ENCODE results near the gene BPNT1. TPM values are rescaled to one million over a fixed set of nuclear protein-coding genes. Genes with fewer than 3 reads are reported as not detected.

Gene BPNT1
- total and polyA plus RNA-seq, 2 of the 8 experiments (the other 6 are each of a cell fraction or from before 2014, with no cell fraction given), result 13.2 to 16.3 TPM

DNA sequence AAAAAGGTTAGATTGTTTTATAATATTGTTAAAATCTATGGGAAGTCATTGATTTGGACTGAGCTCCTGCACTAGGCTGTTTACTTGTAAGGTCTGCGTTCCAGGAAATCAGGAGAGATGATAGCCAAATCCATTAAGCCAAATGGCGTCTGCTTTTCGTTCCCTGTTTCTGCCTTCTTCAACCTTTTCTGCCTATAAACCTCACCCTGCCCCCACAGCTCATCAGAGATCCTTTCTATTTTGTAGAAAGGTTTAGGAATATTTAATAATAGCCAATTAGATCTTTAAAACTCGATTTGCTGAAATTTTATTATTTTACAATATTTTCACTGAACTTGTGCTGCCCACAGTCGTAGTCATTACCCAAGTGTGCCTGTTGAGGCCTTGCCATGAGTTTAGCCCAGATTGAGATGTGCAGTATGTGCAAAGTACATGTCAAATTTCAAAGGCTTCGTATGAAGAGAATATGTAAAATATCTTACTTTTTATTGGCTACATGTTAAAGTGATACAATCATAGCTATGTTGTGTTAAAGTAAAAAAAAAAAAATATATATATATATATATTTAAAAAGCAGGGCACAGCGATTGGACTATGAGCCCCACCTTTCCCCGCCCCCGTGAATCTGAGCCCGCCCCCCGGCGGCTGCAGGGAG is 3.9 kb upstream of the BPNT1 start (continued):
- TF ChIP-seq, protein P1, sequence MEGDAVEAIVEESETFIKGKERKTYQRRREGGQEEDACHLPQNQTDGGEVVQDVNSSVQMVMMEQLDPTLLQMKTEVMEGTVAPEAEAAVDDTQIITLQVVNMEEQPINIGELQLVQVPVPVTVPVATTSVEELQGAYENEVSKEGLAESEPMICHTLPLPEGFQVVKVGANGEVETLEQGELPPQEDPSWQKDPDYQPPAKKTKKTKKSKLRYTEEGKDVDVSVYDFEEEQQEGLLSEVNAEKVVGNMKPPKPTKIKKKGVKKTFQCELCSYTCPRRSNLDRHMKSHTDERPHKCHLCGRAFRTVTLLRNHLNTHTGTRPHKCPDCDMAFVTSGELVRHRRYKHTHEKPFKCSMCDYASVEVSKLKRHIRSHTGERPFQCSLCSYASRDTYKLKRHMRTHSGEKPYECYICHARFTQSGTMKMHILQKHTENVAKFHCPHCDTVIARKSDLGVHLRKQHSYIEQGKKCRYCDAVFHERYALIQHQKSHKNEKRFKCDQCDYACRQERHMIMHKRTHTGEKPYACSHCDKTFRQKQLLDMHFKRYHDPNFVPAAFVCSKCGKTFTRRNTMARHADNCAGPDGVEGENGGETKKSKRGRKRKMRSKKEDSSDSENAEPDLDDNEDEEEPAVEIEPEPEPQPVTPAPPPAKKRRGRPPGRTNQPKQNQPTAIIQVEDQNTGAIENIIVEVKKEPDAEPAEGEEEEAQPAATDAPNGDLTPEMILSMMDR (IDR thresholded peaks at IDR 0.05; ENCODE audit: control extremely low read depth in 1 of 3, insufficient read depth in 1 of 3, low read depth in 1 of 3, low read length in 3 of 3), result no peak
- TF ChIP-seq KDM5A (IDR thresholded peaks at IDR 0.05; ENCODE audit: low read length) (no peak), RXRA (IDR thresholded peaks at IDR 0.05; ENCODE audit: insufficient read depth, low read depth, low read length) (no peak), HDAC2 (IDR thresholded peaks at IDR 0.05; ENCODE audit: borderline replicate concordance in 1 of 2, low read depth in 2 of 2, low read length in 2 of 2) (no peak), TAF1 (IDR thresholded peaks at IDR 0.05; ENCODE audit: low read depth, low read length) (no peak), RBBP5 (IDR thresholded peaks at IDR 0.05; ENCODE audit: borderline replicate concordance, low read depth, low read length) (no peak), EGR1 (IDR thresholded peaks at IDR 0.05; ENCODE audit: borderline replicate concordance, low read depth, low read length) (0 out of 2 replicates have a peak, but pooled peaks have one; percentile 13), BCL11A (IDR thresholded peaks at IDR 0.05; ENCODE audit: low read depth in 2 of 2, low read length in 2 of 2) (no peak), CREB1 (IDR thresholded peaks at IDR 0.05) (no peak), ASH2L (IDR thresholded peaks at IDR 0.05; ENCODE audit: low read length) (no peak), JUN (IDR thresholded peaks at IDR 0.05; ENCODE audit: low read depth, low read length) (no peak), PHF8 (conservative IDR thresholded peaks at IDR 0.05; ENCODE audit: low read depth, low read length) (no peak), YY1 (IDR thresholded peaks at IDR 0.05; ENCODE audit: low read depth, low read length) (no peak)
